Measurements from ENCODE around the gene FUT9. TPM values are rescaled to one million over a fixed set of nuclear protein-coding genes. Genes with fewer than 3 reads are reported as not detected.

The FUT9 gene
- total and polyA plus RNA-seq, 2 experiments from 2014 or later, result 2.1 to 6.8 TPM

- Histone ChIP-seq H2AFZ (no peak overlapping the region), H3K79me2 (replicated peaks; ENCODE audit: insufficient read depth) (no peaks in the 10 kb centered on the region), H3K4me1 (ENCODE audit: insufficient read depth) (no peaks in the 10 kb centered on the region), H3K9me2 (ENCODE audit: insufficient read depth) (peaks cover 5% of the 10 kb centered on the region; the same call in 1 of the 2 replicates), H3K36me3 (ENCODE audit: insufficient read depth) (no peaks in the 10 kb centered on the region), H3K27me3 (ENCODE audit: insufficient read depth) (no peaks in the 10 kb centered on the region), H3F3A (replicated peaks; ENCODE audit: low read depth) (no peaks in the 10 kb centered on the region), H3K4me3 (no peak overlapping the region), H4K20me1 (replicated peaks; ENCODE audit: insufficient read depth) (no peaks in the 10 kb centered on the region), H3K27ac (ENCODE audit: low read depth) (no peak overlapping the region), H3K4me2 (no peak overlapping the region)
- H3K27me3 Mint-ChIP-seq (ENCODE audit: insufficient read depth, low read depth, poor library complexity), result no peaks in the 10 kb centered on the region
- H3K36me3 Mint-ChIP-seq (ENCODE audit: low read depth), result peaks cover 3% of the 10 kb centered on the region; the same call in 2 of the 3 replicates
- no peaks in the 10 kb centered on the region; the same call in 2 of the 3 replicates for H3K4me1 Mint-ChIP-seq
- ATAC-seq (no peak), DNase-seq (ENCODE audit: low spot score) (no peak)
- TF ChIP-seq CREB1 (CRISPR knock-in tag; IDR thresholded peaks at IDR 0.05; ENCODE audit: low read depth) (no peak), CTCF (conservative IDR thresholded peaks at IDR 0.05; ENCODE audit: low read depth in 2 of 2) (no peak), EZH2phosphoT487 (IDR thresholded peaks at IDR 0.05; ENCODE audit: unreplicated experiment) (no peak), POLR2AphosphoS5 (IDR thresholded peaks at IDR 0.05; ENCODE audit: low read depth) (no peak), ZNF114 (CRISPR knock-in tag; IDR thresholded peaks at IDR 0.05) (no peak), EZH2 (IDR thresholded peaks at IDR 0.05; ENCODE audit: low read depth, unreplicated experiment) (no peak), REST (IDR thresholded peaks at IDR 0.05; ENCODE audit: unreplicated experiment) (no peak), ZNF331 (CRISPR knock-in tag; IDR thresholded peaks at IDR 0.05; ENCODE audit: low read depth) (no peak)
- TF ChIP-seq, protein P1, sequence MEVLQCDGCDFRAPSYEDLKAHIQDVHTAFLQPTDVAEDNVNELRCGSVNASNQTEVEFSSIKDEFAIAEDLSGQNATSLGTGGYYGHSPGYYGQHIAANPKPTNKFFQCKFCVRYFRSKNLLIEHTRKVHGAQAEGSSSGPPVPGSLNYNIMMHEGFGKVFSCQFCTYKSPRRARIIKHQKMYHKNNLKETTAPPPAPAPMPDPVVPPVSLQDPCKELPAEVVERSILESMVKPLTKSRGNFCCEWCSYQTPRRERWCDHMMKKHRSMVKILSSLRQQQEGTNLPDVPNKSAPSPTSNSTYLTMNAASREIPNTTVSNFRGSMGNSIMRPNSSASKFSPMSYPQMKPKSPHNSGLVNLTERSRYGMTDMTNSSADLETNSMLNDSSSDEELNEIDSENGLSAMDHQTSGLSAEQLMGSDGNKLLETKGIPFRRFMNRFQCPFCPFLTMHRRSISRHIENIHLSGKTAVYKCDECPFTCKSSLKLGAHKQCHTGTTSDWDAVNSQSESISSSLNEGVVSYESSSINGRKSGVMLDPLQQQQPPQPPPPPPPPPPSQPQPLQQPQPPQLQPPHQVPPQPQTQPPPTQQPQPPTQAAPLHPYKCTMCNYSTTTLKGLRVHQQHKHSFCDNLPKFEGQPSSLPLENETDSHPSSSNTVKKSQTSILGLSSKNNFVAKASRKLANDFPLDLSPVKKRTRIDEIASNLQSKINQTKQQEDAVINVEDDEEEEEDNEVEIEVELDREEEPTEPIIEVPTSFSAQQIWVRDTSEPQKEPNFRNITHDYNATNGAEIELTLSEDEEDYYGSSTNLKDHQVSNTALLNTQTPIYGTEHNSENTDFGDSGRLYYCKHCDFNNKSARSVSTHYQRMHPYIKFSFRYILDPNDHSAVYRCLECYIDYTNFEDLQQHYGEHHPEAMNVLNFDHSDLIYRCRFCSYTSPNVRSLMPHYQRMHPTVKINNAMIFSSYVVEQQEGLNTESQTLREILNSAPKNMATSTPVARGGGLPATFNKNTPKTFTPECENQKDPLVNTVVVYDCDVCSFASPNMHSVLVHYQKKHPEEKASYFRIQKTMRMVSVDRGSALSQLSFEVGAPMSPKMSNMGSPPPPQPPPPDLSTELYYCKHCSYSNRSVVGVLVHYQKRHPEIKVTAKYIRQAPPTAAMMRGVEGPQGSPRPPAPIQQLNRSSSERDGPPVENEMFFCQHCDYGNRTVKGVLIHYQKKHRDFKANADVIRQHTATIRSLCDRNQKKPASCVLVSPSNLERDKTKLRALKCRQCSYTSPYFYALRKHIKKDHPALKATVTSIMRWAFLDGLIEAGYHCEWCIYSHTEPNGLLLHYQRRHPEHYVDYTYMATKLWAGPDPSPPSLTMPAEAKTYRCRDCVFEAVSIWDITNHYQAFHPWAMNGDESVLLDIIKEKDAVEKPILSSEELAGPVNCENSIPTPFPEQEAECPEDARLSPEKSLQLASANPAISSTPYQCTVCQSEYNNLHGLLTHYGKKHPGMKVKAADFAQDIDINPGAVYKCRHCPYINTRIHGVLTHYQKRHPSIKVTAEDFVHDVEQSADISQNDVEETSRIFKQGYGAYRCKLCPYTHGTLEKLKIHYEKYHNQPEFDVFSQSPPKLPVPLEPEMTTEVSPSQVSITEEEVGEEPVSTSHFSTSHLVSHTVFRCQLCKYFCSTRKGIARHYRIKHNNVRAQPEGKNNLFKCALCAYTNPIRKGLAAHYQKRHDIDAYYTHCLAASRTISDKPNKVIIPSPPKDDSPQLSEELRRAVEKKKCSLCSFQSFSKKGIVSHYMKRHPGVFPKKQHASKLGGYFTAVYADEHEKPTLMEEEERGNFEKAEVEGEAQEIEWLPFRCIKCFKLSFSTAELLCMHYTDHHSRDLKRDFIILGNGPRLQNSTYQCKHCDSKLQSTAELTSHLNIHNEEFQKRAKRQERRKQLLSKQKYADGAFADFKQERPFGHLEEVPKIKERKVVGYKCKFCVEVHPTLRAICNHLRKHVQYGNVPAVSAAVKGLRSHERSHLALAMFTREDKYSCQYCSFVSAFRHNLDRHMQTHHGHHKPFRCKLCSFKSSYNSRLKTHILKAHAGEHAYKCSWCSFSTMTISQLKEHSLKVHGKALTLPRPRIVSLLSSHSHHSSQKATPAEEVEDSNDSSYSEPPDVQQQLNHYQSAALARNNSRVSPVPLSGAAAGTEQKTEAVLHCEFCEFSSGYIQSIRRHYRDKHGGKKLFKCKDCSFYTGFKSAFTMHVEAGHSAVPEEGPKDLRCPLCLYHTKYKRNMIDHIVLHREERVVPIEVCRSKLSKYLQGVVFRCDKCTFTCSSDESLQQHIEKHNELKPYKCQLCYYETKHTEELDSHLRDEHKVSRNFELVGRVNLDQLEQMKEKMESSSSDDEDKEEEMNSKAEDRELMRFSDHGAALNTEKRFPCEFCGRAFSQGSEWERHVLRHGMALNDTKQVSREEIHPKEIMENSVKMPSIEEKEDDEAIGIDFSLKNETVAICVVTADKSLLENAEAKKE (CRISPR knock-in tag; IDR thresholded peaks at IDR 0.05), result no peak
- TF ChIP-seq, protein P2, sequence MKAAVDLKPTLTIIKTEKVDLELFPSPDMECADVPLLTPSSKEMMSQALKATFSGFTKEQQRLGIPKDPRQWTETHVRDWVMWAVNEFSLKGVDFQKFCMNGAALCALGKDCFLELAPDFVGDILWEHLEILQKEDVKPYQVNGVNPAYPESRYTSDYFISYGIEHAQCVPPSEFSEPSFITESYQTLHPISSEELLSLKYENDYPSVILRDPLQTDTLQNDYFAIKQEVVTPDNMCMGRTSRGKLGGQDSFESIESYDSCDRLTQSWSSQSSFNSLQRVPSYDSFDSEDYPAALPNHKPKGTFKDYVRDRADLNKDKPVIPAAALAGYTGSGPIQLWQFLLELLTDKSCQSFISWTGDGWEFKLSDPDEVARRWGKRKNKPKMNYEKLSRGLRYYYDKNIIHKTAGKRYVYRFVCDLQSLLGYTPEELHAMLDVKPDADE (IDR thresholded peaks at IDR 0.05), result no peak
- H3K9me3 Mint-ChIP-seq, result peaks cover 13% of the 10 kb centered on the region
- H3K4me3 Mint-ChIP-seq, result no peak overlapping the region
- no peak overlapping the region for H3K27ac Mint-ChIP-seq
Measured at GRCh38 chr6:96002576-96002910, 13.2 kb upstream of the FUT9 start.

All from GM23338 (cell line).